Fibroblast of the aortic adventitia (primary cell): ENCODE data around the gene MIB1. TPM values are rescaled to one million over a fixed set of nuclear protein-coding genes. Genes with fewer than 3 reads are reported as not detected.

Source experiments
- DNase-seq: peaks from one replicate; pipeline ENCODE4 v3.0.0-alpha.2; 2010; ENCODE audit warnings: low read depth
- H3K4me3 ChIP-seq: 2 replicates; pipeline ENCODE4 v1.5.1; 2011; ENCODE audit warnings: low read depth, mild to moderate bottlenecking, control low read depth, low read length, moderate library complexity
- total RNA-seq: library from RNA; depleted of rRNA; stranded (reverse); fragments of >200 nt; gene quantifications from 2 replicates; pipeline ENCODE4 v1.2.3, GENCODE V29; 2012; ENCODE audit warnings: low replicate concordance
- TF ChIP-seq, protein P1 (sequence below): IDR thresholded peaks from 2 replicates; pipeline ENCODE4 v1.5.1; 2011; ENCODE audit warnings: mild to moderate bottlenecking, low read length, control low read depth, inconsistent platforms; ENCODE audit not compliant: insufficient read depth

The MIB1 gene
- total RNA-seq, 1 donor, result 47.0 TPM

- peak; percentile 13 for DNase-seq
- TF ChIP-seq, protein P1, sequence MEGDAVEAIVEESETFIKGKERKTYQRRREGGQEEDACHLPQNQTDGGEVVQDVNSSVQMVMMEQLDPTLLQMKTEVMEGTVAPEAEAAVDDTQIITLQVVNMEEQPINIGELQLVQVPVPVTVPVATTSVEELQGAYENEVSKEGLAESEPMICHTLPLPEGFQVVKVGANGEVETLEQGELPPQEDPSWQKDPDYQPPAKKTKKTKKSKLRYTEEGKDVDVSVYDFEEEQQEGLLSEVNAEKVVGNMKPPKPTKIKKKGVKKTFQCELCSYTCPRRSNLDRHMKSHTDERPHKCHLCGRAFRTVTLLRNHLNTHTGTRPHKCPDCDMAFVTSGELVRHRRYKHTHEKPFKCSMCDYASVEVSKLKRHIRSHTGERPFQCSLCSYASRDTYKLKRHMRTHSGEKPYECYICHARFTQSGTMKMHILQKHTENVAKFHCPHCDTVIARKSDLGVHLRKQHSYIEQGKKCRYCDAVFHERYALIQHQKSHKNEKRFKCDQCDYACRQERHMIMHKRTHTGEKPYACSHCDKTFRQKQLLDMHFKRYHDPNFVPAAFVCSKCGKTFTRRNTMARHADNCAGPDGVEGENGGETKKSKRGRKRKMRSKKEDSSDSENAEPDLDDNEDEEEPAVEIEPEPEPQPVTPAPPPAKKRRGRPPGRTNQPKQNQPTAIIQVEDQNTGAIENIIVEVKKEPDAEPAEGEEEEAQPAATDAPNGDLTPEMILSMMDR, result no peak
- H3K4me3 ChIP-seq, result no peak overlapping the region
Measured at GRCh38 chr18:21896732-21897336, 156.2 kb downstream of the MIB1 start.

DNA sequence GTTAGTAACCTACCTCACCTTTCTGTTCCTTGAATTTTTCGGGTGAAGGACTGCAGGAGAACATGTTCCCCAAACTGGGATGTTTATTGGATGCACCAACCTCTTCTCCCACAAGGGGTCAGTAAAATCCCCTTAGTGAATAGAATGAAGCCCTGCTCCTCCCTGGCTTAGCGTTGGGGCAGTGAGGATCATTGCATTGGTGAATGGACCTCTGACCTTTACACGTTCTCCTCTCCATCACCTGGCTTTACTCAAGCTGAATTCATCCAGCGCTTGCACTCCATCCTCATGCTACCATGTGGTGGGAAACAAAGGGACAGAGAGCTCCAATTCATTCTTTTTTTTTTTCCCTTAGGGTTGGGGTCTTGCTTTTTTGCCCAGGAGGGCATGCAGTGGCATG lies 157.2 kb downstream of the MIB1 start:
- H3K4me3 ChIP-seq, result no peak overlapping the region
- peak; percentile 67 for DNase-seq
- TF ChIP-seq, protein P1, result peak; percentile 85

- no peak overlapping the region for H3K4me3 ChIP-seq
- TF ChIP-seq, protein P1, result no peak
- no peak for DNase-seq
Measured at GRCh38 chr18:21900605-21901352, 160.2 kb downstream of the MIB1 start.

- DNase-seq, result no peak
- no peak overlapping the region for H3K4me3 ChIP-seq
Measured at GRCh38 chr18:21901423-21901945, 160.9 kb downstream of the MIB1 start.

GRCh38 chr18:21903709-21904108 lies 163.1 kb downstream of the MIB1 start:
- DNase-seq, result no peak
- no peak overlapping the region for H3K4me3 ChIP-seq
- TF ChIP-seq, protein P1, result no peak

More at GRCh38 chr18:21901423-21901945, 160.9 kb downstream of the MIB1 start:
- TF ChIP-seq, protein P1, result no peak

- DNase-seq, result peak; percentile 31
- TF ChIP-seq, protein P1, result no peak
- no peak overlapping the region for H3K4me3 ChIP-seq
Measured at GRCh38 chr18:21904856-21905255, 164.3 kb downstream of the MIB1 start.
